CD4-positive, alpha-beta T cell (primary cell): ENCODE data around the gene A2M. TPM values are rescaled to one million over a fixed set of nuclear protein-coding genes. Genes with fewer than 3 reads are reported as not detected.

Experiments used
- ATAC-seq: fragments of 200-7000 bp; cut with Tn5 transposase; one replicate; pipeline ENCODE4 v1.10.0; 2022; ENCODE audit warnings: mild to moderate bottlenecking; ENCODE audit not compliant: poor library complexity
- CTCF ChIA-PET: fragments of 350-600 bp; sonication (Branson Sonifier 250); formaldehyde crosslinking; loops from one replicate; lab custom pipeline; 2021; ENCODE audit warnings: antibody characterized with exemption, inconsistent platforms; lab: Charles Lee
- POLR2A ChIA-PET: fragments of 350-600 bp; sonication (Branson Sonifier 250); formaldehyde crosslinking; loops from one replicate; lab custom pipeline; 2021; ENCODE audit warnings: antibody characterized with exemption, inconsistent platforms; lab: Charles Lee
- DNase-seq, 14 experiments: peaks; one replicate each; pipeline ENCODE4 v3.0.0-alpha.2; 2013 to 2020; ENCODE audit warnings: mixed read lengths in 2 of 14
- H3K27ac ChIP-seq, 2 donors: one replicate each; pipeline versions ENCODE4 v1.5.1 to v1.7.0; 2013; ENCODE audit warnings: low read length in 2 of 2, low read depth in 1 of 2, mild to moderate bottlenecking in 1 of 2
- H3K27me3 ChIP-seq, 2 experiments: 1 replicate in 1 of 2; 2 replicates in 1 of 2; pipeline versions ENCODE4 v1.6.1 to v1.7.0; 2013; ENCODE audit warnings: low read length in 2 of 2, control low read depth in 1 of 2, mild to moderate bottlenecking in 1 of 2, moderate library complexity in 1 of 2; ENCODE audit not compliant: insufficient read depth in 2 of 2, control insufficient read depth in 1 of 2
- H3K36me3 ChIP-seq: one replicate; pipeline ENCODE4 v1.6.1; 2013; ENCODE audit warnings: low read length, control low read depth; ENCODE audit not compliant: insufficient read depth
- H3K4me1 ChIP-seq: one replicate; pipeline ENCODE4 v1.6.1; 2013; ENCODE audit warnings: low read length, control low read depth; ENCODE audit not compliant: insufficient read depth
- H3K4me3 ChIP-seq: one replicate; pipeline ENCODE4 v1.5.1; 2013; ENCODE audit warnings: mild to moderate bottlenecking, low read length, moderate library complexity
- H3K9me3 ChIP-seq, 2 experiments: 1 replicate in 1 of 2; 2 replicates in 1 of 2; pipeline versions ENCODE4 v1.6.1 to v1.7.0; 2013; ENCODE audit warnings: low read length in 2 of 2, mild to moderate bottlenecking in 2 of 2, control low read depth in 1 of 2, moderate library complexity in 1 of 2; ENCODE audit not compliant: control insufficient read depth in 1 of 2, insufficient read depth in 1 of 2
- H3K27ac Mint-ChIP-seq: one replicate; pipeline ENCODE4 v1.8.0; 2020; ENCODE audit warnings: mixed read lengths
- H3K27me3 Mint-ChIP-seq: one replicate; pipeline ENCODE4 v1.8.0; 2021; ENCODE audit warnings: mixed read lengths
- H3K36me3 Mint-ChIP-seq: one replicate; pipeline ENCODE4 v1.8.0; 2021; ENCODE audit warnings: low read depth, mixed read lengths
- H3K4me1 Mint-ChIP-seq: one replicate; pipeline ENCODE4 v1.8.0; 2021; ENCODE audit warnings: low read depth, mixed read lengths
- H3K4me3 Mint-ChIP-seq: one replicate; pipeline ENCODE4 v1.8.0; 2020; ENCODE audit warnings: mild to moderate bottlenecking, mixed read lengths
- H3K9me3 Mint-ChIP-seq: one replicate; pipeline ENCODE4 v1.8.0; 2020; ENCODE audit warnings: mixed read lengths
- intact Hi-C, 2 experiments: fragments of 100-400 bp; cut with DNase I in 1 of 2; cut with micrococcal nuclease in 1 of 2; formaldehyde crosslinking; loops; one replicate each; pipeline versions ENCODE4 v1.15.1 to v1.9.0; 2023 to 2025; cut with DNase I, micrococcal nuclease
- total RNA-seq, 174 experiments: library from RNA in 2 of 174; stranded (reverse) in 2 of 174; gene quantifications; one replicate each; pipeline ENCODE4 v1.2.3 and lab custom pipeline; 2021 to 2026
- TF ChIP-seq, protein P1 (sequence below): fragments of 200-600 bp; IDR thresholded peaks from one replicate; pipeline ENCODE4 v1.8.0; 2022; ENCODE audit warnings: antibody characterized with exemption, mild to moderate bottlenecking

The A2M gene
- total RNA-seq, 2 experiments from 2014 or later = not detected

DNA sequence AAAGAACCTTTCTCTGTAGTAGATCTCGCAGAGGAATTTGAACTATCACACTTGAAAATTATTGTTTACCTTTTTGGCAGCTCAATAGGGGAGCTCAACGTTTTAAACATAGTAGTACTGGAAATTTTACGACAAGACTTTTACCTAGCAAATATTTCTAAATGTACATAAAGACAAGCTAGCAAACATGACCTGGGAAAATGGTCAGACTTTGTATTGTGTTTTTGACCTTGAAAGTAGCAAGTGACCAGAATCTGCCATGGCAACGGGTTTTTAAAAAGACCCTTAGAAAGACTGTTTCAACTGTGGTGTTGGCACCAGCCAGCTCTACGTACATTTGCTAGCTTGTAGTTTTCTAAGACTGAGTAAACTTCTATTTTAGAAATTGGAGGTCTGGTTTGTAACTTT, 20.2 kb upstream of the A2M start:
- H3K9me3 ChIP-seq = peaks cover 0 to 5% of the 10 kb centered on the region in 2 experiments
- H3K36me3 ChIP-seq = no peaks in the 10 kb centered on the region
- no peaks in the 10 kb centered on the region for H3K9me3 Mint-ChIP-seq
- H3K27me3 Mint-ChIP-seq = no peaks in the 10 kb centered on the region
- H3K4me1 ChIP-seq = no peaks in the 10 kb centered on the region
- ChIA-PET POLR2A (no interaction called here), CTCF (no interaction called here)
- TF ChIP-seq, protein P1, sequence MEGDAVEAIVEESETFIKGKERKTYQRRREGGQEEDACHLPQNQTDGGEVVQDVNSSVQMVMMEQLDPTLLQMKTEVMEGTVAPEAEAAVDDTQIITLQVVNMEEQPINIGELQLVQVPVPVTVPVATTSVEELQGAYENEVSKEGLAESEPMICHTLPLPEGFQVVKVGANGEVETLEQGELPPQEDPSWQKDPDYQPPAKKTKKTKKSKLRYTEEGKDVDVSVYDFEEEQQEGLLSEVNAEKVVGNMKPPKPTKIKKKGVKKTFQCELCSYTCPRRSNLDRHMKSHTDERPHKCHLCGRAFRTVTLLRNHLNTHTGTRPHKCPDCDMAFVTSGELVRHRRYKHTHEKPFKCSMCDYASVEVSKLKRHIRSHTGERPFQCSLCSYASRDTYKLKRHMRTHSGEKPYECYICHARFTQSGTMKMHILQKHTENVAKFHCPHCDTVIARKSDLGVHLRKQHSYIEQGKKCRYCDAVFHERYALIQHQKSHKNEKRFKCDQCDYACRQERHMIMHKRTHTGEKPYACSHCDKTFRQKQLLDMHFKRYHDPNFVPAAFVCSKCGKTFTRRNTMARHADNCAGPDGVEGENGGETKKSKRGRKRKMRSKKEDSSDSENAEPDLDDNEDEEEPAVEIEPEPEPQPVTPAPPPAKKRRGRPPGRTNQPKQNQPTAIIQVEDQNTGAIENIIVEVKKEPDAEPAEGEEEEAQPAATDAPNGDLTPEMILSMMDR = no peak
- ATAC-seq = no peak
- no peak overlapping the region for H3K27ac ChIP-seq
- H3K36me3 Mint-ChIP-seq = peaks cover 6% of the 10 kb centered on the region
- no peak overlapping the region for H3K4me3 ChIP-seq
- H3K4me1 Mint-ChIP-seq = no peaks in the 10 kb centered on the region
- intact Hi-C loops = no loop called here
- DNase-seq = no peak
- H3K27me3 ChIP-seq = no peaks in the 10 kb centered on the region
- no peak overlapping the region for H3K4me3 Mint-ChIP-seq
- H3K27ac Mint-ChIP-seq = no peak overlapping the region

DNA sequence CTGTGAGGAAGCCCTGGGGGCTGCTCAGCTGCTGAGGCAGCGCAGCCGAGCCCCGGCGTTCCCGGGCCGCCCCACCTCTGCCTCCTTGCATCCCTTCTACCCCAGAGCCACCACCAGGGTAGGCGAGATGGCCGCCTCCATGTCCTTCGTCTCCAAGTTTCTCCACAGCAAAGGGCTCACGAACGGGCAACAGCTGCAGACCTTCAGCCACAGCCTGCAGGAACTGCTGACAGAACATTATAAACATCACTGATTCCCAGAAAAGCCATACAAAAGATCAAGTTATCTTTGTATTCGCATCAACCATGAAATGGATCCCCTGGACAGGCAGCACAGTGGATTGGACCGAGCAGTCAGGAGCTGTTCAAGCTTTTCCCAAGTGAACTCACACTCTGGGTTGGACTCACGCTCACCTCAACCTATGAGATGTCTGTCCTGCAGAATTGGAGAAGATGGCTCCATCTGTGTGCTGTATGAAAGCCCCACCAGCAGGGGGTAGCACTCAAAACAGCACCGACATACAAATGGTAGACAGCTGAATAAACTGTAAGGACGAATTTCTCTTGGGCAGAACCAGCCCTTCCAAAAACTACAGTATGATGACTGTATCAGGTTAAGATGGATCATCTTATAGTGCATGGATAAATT, 19.4 kb upstream of the A2M start:
- H3K9me3 ChIP-seq = peaks cover 0 to 5% of the 10 kb centered on the region in 2 experiments
- intact Hi-C loops = no loop called here
- no peak overlapping the region for H3K4me3 Mint-ChIP-seq
- H3K27ac Mint-ChIP-seq = no peak overlapping the region
- POLR2A ChIA-PET = no interaction called here
- H3K27me3 Mint-ChIP-seq = no peaks in the 10 kb centered on the region
- ATAC-seq (no peak), DNase-seq (peak in 1 of 14 experiments; percentile 12)
- no peaks in the 10 kb centered on the region for H3K27me3 ChIP-seq
- no peaks in the 10 kb centered on the region for H3K4me1 Mint-ChIP-seq
- H3K27ac ChIP-seq = no peak overlapping the region
- no peaks in the 10 kb centered on the region for H3K4me1 ChIP-seq
- TF ChIP-seq, protein P1 = no peak
- H3K36me3 Mint-ChIP-seq = peaks cover 10% of the 10 kb centered on the region
- H3K4me3 ChIP-seq = no peak overlapping the region
- CTCF ChIA-PET = no interaction called here
- peaks cover 2% of the 10 kb centered on the region for H3K9me3 Mint-ChIP-seq
- H3K36me3 ChIP-seq = no peaks in the 10 kb centered on the region

DNA sequence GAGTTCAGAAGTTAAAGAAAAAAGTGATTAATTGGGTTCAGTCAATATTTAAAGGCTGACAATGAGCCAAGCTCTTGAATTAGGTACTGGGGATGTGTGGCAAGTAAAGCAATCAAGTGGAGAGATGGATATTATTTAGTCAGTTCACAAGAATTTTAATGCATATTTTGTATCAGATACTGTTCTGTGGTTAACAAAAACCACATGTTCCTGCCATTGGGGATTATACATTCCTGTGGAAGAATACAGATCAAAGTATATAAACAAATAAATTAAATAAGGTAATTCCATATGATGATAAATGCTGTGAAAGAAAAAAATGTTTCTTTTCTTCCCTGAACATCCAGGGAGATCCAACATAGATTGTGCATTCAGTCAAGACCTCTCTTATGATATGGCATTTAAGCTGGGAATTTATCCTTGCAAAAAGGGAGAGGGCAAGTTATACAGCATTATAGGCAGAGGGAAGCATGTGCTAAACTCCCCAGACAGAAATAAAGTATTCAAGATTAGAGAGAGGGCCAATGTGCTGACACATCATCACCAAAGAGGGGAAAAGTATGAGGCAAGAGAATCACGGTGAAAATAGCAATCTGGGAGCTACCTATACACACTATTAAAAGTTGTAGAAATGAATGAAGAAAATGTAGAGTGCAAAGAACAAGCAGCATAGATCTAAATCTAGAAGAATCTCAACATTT, 17.6 kb upstream of the A2M start:
- intact Hi-C loops = no loop called here
- Mint-ChIP-seq H3K4me1 (no peaks in the 10 kb centered on the region), H3K4me3 (no peak overlapping the region), H3K27me3 (no peaks in the 10 kb centered on the region), H3K27ac (no peak overlapping the region), H3K9me3 (peaks cover 2% of the 10 kb centered on the region), H3K36me3 (peaks cover 10% of the 10 kb centered on the region)
- Histone ChIP-seq H3K27ac (no peak overlapping the region), H3K4me1 (no peaks in the 10 kb centered on the region), H3K36me3 (peaks cover 2% of the 10 kb centered on the region), H3K9me3 (peaks cover 0 to 10% of the 10 kb centered on the region in 2 experiments), H3K27me3 (no peaks in the 10 kb centered on the region), H3K4me3 (no peak overlapping the region)
- CTCF ChIA-PET = no interaction called here
- no peak for ATAC-seq
- DNase-seq = no peak
- TF ChIP-seq, protein P1 = no peak
- POLR2A ChIA-PET = no interaction called here
